ENCODE results near the gene TCERG1.

GRCh38 chr5:146475190-146475780 lies 28.2 kb downstream of the TCERG1 start:
- TF ChIP-seq CTCF (IDR thresholded peaks at IDR 0.05) (peak; percentile 32), EZH2 (IDR thresholded peaks at IDR 0.05) (no peak), EZH2phosphoT487 (IDR thresholded peaks at IDR 0.05) (no peak)
